ENCODE results near the gene WDR35. TPM values are rescaled to one million over a fixed set of nuclear protein-coding genes. Genes with fewer than 3 reads are reported as not detected.
"Not testable (repeated sequence)": the region's sequence is repeated elsewhere in the genome, so short reads cannot be mapped to it uniquely, and the experiment has no call there.

Gene WDR35
- total RNA-seq, 1 donor from 2014 or later = 5.2 TPM

DNA sequence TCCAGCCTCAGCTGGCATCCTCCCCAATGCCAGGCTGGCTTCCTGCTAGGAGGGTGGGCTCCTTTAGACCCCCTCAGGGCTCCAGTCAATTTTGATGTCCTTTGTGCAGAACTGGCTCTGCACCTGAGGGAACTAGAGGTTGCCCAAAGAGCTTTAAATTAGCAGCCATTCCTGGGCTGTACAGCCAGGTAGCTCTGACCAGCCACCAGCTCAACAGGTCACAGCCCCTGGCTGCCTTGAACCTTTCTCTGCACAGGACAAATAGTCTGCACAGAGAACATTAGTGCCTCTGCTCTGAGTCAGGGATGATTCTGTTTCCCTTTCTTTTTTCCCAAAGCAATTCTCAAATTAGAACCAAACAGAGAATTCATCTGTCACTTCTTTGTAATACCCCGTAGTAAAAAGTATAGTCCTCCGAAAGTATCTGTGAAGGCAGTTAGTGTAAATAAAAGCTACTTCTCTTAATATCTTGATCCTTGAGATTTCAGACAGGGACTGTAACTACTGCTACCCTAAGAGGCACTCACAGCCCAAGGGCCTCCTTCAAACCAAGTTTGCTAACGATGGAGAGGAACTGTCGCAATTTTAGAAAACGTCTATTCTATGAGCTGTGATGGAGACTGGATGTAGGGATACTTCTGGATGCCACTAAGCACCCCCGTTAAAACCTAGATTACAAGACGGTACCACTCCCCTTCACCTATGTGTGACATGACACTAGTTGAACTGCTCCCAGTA is 91.1 kb downstream of the WDR35 start:
- no peak for DNase-seq (ENCODE audit: low read depth)

DNA sequence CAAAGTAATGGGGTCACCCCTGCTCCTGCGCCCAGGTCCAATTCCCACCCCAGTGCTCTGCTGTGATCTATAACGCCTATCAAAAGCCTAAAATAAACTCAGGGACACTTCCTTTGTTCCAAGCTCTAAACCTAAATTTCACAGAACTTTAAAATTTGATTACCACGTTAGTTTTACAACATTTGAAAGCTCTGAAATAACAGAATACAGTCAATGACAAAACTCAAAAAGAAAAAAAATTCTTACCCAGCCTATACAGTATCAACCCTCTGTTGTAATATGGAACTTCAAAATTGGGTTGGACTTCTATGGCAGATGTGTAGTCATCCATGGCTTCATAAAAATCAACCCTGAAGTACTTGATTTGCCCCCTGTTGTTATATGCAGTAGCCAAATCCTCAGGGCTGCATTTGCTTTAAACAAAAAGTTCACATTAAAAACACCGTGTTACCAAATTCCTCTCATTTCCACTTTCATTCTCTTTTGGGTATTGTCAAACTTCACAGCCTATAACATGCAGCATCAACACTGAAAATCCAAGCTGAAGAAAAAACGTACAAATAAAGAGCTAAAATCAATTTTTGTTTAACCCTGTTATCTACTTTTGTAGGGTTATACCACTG is 92.2 kb downstream of the WDR35 start:
- H3K4me3 ChIP-seq (ENCODE audit: low read depth, low read length) = no peak overlapping the region
- no peak for DNase-seq (ENCODE audit: low read depth)
- TF ChIP-seq, protein P1, sequence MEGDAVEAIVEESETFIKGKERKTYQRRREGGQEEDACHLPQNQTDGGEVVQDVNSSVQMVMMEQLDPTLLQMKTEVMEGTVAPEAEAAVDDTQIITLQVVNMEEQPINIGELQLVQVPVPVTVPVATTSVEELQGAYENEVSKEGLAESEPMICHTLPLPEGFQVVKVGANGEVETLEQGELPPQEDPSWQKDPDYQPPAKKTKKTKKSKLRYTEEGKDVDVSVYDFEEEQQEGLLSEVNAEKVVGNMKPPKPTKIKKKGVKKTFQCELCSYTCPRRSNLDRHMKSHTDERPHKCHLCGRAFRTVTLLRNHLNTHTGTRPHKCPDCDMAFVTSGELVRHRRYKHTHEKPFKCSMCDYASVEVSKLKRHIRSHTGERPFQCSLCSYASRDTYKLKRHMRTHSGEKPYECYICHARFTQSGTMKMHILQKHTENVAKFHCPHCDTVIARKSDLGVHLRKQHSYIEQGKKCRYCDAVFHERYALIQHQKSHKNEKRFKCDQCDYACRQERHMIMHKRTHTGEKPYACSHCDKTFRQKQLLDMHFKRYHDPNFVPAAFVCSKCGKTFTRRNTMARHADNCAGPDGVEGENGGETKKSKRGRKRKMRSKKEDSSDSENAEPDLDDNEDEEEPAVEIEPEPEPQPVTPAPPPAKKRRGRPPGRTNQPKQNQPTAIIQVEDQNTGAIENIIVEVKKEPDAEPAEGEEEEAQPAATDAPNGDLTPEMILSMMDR (conservative IDR thresholded peaks at IDR 0.05; ENCODE audit: low read depth, low read length) = no peak

More for the DNA sequence above, 91.1 kb downstream of the WDR35 start:
- TF ChIP-seq, protein P1 (conservative IDR thresholded peaks at IDR 0.05; ENCODE audit: low read depth, low read length) = no peak
- H3K4me3 ChIP-seq (ENCODE audit: low read depth, low read length) = no peak overlapping the region

DNA sequence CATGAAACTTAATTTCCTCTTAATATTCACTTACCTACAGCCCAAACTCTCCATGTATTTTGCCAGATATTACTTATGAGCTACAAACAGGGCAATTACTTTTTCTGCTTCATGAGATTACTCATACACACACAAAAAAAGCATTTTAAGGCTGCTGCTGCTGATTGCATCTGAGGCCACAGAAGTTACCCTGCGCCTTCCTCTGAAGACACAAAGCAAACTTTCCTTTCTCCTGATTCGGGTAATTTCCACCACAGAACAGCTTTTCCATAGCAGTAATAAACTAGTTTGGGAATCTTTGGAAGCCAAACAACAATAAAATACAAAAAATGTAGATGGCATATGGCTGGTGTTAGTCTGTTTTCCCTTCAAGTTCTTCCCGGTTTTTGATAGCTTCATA is 94.4 kb downstream of the WDR35 start:
- no peak for DNase-seq (ENCODE audit: low read depth)
- TF ChIP-seq, protein P1 (conservative IDR thresholded peaks at IDR 0.05; ENCODE audit: low read depth, low read length) = no peak
- no peak overlapping the region for H3K4me3 ChIP-seq (ENCODE audit: low read depth, low read length)

DNA sequence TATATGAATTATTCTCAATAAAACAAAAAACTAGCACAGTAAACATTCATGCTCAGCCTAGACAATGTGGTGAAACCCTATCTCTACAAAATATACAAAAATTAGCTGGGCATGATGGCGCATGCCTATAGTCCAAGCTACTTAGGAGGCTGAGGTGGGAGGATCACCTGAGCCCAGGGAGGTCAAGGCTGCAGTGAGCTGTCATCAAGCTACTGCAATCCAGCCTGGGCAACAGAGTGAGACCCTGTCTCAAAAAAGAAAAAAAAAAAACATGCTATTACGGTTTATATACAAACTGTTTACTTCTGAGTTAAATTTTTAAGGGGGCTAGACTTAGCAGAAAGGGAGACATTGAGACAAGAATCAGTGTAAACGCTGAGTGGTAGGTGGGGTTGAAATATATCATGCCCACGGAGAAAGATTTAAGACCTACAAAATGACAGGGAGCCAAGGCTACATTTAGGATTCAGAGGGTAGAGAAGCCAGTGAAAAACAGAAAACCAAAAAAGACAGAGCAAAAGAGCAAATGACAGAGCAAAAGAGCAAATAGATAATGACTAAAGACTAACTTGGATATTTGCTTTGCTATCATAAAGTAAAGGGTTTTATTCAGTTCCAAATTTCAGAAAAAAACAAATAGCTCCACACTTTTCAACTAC is 95.6 kb downstream of the WDR35 start:
- TF ChIP-seq, protein P1 (conservative IDR thresholded peaks at IDR 0.05; ENCODE audit: low read depth, low read length) = no peak
- no peak for DNase-seq (ENCODE audit: low read depth)
- H3K4me3 ChIP-seq (ENCODE audit: low read depth, low read length) = no peak overlapping the region

DNA sequence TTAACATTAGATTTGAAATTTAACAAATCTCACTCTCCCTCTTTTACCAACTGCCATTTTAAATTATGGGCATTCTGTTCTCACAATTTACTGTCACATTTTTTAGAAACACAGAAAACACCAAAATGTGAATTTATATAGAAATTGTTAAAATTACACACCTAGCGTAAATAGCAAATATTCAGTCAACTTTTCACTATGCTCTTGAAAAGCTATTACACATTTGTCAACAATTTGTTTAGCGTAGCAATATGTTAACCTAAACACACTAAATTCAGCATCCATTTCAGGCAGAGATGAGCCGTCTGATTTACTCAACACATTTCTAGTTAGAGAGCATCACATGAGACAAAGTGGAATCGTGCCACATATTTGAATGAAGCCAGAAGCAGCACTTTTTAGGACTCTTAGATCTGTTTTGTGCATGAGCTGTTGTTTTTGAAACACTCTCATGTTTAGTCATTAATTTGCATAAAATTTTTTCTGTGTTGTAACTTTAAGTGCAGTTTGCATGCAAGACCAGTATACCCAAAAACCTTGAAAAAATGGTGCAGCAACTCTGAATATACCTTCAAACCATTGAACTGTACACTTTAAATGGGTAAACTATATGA is 96.3 kb downstream of the WDR35 start:
- no peak for DNase-seq (ENCODE audit: low read depth)
- TF ChIP-seq, protein P1 (conservative IDR thresholded peaks at IDR 0.05; ENCODE audit: low read depth, low read length) = no peak
- no peak overlapping the region for H3K4me3 ChIP-seq (ENCODE audit: low read depth, low read length)

DNA sequence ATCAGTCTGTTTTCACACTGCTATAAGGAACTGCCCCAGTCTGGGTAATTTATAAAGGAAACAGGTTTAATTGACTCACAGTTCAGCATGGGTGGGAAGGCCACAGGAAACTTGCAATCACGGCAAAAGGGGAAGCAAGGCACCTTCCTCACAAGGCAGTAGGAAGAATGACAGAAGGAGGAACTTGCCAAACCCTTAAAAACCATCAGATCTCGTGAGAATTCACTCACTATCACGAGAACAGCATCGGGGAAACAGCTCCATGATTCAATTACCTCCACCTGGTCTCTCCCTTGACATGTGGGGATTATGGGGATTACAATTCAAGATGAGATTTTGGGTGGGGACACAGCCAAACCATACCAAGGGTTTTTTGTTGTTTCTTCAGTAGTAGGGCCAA is 97.9 kb downstream of the WDR35 start:
- H3K4me3 ChIP-seq (ENCODE audit: low read depth, low read length); DNase-seq (ENCODE audit: low read depth): not testable (repeated sequence)

DNA sequence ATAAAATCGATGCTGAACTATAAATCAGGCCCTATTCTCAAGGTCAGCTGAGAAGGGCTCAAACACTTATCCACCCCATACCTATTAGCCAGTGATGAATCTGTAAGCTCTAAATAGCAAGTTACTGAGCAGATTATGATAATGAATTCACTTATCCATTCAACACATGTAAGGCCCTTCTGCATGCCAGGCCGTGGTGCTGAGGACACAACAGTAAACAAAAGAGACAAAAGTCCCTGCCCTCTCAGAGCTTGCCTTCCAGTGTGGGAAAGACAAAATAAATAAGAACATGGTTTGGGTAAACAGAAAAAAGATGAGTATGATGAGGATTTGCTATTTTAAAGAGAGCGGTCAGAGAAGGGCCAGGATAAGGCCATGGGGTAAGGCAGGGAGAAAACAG is 99.8 kb downstream of the WDR35 start:
- no peak overlapping the region for H3K4me3 ChIP-seq (ENCODE audit: low read depth, low read length)
- DNase-seq (ENCODE audit: low read depth) = no peak
- TF ChIP-seq, protein P1 (conservative IDR thresholded peaks at IDR 0.05; ENCODE audit: low read depth, low read length) = no peak
